HTR-8/SVneo (cell line): ENCODE measurements around the gene ACER2.

Experiments
- DNase-seq: peaks from one replicate; pipeline ENCODE4 v3.0.0; 2011; ENCODE audit warnings: low spot score, mixed read lengths; ENCODE audit not compliant: insufficient read length
- FAIRE-seq: peaks from 2 replicates; lab custom pipeline; 2011; peaks lifted over from hg19 to GRCh38; lab: Jason Lieb, UNC

The ACER2 gene

DNA sequence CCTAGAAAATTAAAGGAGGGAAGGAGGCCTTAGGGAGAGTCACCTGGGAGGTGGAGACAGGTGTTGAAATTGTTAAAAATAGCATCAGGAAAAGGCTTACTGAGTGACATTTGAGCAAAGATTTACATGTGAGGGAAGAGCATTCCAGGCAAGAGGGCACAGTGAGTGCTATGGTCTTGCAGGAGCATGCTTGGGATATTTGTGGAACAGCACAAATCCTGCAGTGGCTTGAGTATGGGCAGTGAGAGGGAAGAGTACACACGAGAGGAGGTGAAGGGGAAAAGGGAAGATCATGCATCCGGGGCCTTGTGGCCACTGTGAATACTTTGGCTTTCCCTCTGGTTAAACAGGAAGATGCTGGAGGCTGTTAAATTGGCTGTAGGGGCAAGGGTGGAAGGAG is 36.6 kb downstream of the ACER2 start:
- FAIRE-seq (no peak), DNase-seq (no peak)

DNA sequence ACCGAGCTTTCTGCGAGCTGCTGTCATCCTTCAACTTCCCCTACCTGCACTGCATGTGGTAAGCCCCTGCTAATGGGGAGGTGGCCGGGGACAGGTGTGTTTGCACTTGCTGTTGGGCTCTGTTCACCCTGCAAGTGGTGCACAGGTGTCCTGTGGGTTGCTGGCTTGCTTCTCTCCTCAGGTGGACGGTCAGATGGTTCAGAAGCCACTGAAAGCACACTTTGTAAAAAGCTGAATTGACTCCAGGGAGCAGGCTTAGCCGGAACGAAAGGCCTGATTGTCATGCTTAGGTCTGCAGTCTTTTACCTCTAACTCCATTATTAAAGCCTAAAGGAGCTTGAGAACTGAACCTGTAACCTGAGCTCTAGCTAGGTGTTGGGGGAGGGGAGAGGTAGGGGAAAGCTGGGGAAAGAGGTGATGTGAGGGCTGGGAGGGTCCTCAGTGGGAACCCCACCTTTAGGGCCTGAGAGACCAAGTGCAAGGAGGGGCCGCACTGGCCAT is 37.6 kb downstream of the ACER2 start:
- DNase-seq (no peak), FAIRE-seq (no peak)

DNA sequence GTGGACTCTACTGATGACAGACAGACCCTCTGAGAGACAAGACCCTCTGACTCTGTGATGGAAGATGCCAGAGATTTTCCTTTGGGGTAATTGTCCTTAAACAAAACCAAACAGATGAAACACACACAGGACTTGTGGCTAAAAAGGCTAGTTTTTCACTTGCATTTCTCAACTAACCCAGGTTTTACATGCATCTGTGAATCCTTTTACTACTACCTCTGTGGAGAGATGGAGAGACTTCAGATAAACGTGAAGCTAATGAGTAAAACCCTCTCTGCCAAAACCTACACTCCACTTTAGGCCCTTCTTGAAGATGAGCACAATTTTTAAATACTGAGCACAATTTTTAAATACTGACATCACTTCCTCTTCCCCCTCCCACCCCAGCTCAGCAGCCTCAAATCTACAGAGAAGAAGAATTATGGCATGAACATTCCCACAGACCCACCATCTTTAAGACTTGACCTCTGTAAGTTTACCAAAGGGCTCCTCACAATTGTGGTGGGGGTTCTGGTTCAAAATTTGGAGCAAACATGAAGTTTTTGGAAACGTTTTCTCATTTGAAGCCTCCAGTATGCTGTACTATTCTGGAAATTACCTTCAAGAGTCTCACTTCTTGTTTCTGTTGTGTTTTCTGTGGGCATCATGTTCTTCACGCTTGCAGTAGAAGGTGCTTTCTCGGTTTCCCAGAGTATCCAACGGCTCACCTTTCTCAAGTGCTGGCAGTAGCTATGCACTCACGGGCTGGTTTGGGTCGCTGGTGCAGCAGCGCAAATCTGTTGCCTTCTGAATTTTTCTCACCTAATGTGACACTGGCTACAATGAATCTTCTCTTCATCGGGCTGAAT is 42.7 kb downstream of the ACER2 start:
- no peak for FAIRE-seq
- DNase-seq = no peak

DNA sequence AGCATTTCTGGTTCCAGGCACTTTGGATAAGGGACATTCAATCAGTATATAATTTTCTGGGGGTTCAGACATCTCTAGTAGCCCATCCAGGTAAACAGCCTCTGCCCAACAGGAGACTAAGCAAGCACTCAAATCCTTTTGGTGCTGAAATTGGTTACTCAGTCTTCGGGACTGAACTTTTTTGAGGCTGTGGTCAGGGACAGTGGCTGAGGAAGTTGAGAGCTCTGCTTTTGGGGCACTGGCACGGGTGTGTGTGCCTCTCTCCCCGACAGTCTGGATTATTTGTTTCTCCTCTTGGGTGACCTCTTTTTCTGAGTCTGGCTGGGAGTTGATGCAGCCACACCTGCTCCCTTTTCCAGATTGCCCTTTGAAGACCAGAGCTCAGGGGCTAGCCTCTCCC is 47.6 kb downstream of the ACER2 start:
- no peak for FAIRE-seq

DNA sequence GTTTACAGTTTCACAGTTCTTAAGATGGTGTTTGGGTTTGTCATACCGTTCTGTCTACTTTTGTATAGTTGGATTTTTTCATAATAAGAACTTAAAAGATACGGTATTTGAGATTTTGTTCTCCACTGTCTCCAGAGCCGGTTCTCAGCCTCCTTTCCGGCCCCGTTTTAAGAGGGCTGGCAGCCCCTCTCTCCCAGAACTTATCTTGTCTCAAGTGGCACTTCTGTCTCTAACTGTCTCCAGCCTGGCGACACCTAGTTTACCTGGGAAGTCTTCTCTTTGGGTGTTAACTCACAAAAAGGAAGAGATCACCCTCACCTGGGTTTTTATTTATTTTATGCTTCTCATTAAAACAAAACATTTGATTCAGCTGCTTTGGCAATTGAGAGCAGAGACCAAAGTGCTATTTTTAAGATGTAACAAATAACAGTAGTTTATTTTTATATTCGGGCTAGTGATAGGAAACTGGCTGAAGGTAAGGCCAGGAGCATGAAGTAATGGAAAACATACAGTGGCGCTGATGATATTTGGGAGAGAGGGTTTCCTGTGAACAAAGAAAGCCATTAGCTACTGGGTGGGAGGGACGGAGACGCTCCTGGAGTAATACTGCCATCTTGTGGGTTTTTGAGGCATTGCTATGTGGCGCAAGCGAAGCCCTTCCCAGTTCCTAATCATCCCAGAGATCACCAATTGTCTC is 48.3 kb downstream of the ACER2 start:
- DNase-seq (peak; percentile 68), FAIRE-seq (no peak)

More for the DNA sequence above, 47.6 kb downstream of the ACER2 start:
- no peak for DNase-seq

DNA sequence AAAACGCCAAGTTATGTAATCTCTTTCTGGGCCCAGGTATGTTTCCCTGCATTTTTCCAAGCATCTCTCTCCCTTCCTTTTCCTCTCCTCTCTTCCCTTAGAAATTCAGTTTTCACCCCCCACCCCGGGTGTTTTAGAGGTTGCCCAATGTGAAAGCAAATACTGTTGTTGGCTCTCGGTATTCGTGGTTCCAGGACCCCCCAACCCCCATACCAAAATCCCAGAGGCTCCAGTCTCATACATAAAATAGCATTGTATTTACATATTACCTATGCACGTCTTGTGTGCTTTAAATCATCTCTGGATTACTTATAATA is 48.8 kb downstream of the ACER2 start:
- DNase-seq = no peak
- no peak for FAIRE-seq

DNA sequence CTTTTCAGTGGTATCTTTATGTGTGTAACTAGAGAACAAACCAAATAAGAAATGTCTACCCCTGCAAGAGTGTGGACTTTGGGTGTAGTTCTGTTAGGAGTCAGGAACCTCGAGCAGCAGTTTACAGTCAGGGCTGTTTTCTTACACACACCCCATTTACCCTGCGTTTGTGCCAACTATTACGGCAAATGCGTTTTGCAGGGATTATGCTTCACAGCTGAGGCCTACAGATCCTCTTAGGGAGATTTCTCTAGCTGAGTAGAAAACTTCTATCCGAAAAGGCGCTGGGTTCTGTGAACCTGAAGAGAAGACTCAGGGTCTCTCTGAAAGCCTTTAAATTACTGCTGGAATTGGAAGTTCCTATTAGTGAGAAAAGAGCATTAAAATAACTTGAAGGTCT is 51.4 kb downstream of the ACER2 start:
- no peak for FAIRE-seq
- no peak for DNase-seq

DNA sequence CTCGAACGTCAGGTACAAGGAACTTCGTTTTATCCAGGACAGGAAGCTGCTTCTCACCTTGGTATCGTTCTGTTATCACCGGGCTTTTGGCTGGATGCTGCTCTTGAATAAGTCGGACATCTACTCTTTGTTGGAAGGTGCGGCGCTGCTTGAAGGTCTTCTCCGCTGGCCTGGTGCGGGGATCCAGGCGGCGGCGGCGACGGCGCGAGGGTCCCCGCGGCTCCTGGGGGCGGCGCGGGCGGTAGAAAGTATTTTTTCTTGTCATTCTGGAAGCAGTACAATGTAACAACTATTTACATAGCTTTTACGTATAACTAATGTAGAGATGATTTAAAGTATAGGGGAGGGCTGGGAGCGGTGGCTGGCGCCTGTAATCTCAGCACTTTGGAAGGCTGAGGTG is 52.3 kb downstream of the ACER2 start:
- DNase-seq (no peak), FAIRE-seq (no peak)

DNA sequence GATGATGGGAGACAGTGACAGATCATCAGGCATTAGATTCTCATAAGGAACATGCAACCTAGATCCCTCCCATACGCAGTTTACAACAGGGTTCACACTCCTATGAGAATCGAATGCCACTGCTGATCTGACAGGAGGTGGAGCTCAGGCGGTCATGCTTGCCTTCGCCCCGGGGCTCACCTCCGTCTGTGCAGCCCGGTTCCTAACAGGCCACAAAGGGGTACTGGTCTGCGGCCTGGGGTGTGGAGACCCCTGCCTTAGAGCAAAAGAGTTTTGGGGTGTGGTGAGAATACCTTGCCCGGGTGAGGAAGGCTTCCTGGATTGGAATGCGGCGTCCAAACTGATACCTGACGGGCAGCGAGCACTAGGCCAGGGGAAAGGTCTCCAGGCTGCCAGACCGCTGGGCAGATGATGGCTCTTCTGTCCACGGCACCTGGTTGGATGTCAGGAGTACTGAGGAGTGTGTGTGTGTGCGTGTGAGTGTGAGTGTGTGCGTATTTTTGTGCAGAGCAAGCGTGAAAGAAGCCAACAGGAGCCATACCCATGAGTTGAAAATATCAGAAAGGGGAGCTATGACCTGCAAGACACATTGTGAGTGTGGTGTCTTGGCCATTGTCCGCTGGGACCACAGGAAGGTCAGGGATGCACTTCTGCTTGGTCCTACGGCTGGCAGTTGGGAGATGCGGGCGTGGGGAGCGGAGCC is 55.4 kb downstream of the ACER2 start:
- FAIRE-seq (no peak), DNase-seq (no peak)

DNA sequence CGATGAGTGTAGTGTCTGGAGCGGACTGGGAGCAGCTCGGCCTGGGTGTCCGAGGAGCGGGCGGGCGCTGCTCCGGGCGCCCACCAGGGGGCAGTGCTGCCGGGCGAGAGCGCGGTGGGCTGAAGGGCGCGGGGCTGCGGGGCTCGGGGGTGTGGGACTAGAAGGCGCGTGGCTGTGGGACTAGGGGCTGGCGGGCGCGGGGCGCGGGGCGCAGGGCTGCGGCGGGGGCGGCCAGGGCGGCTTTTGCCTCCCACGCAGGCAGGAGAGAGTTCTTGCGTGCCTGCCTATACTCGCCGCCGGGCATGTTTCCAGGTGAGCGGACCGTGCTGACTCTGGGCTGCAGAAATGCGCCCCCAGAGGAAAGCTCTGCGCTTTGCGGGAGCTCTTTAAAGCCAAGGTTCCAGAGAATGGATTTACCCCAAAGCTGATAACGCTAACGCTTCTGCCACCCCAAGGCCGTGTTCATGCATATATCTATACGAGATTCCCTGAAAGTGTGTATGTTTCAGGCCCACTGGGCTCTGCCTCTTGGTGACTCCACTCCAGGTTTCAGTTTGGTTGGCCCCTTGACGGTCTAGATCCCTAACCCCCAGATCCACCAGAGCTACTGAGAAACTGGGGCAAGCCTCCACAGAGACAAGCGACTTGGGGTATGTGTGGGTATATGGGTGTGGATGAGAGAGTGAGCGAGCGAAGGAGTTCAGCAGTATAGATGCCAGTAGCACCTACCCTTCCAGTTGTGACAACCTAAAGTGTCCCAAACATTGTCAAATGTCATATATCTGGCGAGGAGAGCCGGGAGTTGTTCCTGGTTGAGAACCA is 56.2 kb downstream of the ACER2 start:
- DNase-seq (peak; percentile 54), FAIRE-seq (no peak)

DNA sequence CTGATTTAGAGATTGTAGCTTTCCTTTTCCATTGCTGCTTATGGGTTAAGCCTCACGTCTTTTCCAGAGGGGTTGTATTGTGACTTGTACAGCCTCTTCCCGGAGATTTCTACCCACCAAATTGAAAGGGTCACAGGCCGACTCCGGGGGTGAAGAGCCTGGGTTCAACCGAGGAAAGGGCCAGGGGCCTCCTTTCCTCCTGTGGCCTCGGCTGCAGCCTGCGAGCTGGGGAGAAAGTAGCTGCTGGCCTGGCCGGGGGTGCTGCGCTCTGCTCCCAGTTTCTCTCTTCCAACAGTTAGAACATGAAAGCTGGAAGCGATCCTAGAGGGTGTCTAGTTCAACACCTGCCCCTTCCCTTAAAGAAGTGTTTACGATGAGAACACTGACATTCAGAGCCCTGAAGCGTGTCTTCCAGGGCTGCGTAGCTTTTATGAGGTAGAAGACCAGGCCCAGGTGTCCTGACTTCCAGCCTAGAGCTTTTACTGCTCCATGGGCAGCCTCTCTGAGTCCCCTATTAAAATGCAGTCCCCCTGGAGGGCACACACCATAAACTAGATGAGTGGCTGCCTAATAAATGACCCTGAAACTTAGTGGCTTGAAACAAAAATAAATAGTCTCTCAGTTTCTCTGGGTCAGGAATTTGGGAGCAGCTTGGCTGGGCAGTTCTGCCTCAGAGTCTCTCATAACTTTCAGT is 56.9 kb downstream of the ACER2 start:
- DNase-seq (no peak), FAIRE-seq (no peak)

DNA sequence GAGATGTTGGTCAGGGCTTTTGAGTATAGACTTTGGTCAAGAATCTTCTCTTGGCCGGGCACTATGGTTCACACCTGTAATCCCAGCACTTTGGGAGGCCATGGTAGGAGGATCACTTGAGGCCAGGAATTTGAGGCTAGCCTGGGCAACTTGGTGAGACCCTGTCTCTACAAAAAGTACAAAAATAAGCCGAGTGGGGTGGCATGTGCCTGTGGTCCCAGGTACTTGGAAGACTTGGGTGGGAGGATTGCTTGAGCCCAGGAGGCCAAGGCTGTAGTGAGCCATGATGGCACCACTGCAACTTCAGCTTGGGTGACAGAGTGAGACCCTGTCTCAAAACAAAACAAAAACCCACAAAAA is 57.5 kb downstream of the ACER2 start:
- DNase-seq (no peak), FAIRE-seq (no peak)

DNA sequence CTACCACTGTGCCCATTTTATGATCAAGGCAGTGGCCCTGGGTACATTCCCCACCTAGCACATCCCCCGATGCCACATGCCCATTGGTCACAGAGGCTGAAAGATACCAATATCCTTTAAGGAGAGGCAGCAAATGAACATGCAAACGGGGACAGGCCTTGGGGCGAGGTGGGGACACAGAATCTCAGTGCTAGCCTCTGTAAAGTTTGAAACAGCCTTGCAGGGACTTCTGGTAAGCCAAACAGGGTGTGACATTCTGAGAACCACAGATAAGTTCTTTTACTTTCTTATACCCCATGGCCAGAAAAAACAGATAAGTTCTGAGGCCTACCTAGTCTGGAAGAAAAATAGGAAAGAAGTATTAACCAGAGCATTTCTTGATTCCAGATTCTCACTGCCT is 60.5 kb downstream of the ACER2 start:
- FAIRE-seq = no peak
- DNase-seq = no peak

DNA sequence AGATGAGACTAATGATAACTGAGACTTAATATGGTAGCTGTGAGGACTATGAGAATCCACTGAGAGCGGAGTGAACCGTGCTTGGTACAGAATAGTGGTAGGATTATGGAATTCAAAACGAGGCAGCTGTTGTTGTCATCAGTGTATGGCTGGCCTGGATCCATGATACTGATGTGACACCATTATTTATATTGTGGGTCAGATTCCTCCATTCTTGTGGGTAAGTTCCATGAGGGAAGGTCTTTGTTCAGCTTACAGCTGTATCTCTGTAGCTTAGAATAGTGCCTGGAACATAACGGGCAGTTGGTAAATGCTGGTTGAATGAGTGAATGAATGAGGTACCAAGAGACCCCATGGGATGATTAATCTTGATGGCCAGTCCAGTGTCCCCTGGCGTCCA is 61.8 kb downstream of the ACER2 start:
- FAIRE-seq = no peak
- DNase-seq = no peak

DNA sequence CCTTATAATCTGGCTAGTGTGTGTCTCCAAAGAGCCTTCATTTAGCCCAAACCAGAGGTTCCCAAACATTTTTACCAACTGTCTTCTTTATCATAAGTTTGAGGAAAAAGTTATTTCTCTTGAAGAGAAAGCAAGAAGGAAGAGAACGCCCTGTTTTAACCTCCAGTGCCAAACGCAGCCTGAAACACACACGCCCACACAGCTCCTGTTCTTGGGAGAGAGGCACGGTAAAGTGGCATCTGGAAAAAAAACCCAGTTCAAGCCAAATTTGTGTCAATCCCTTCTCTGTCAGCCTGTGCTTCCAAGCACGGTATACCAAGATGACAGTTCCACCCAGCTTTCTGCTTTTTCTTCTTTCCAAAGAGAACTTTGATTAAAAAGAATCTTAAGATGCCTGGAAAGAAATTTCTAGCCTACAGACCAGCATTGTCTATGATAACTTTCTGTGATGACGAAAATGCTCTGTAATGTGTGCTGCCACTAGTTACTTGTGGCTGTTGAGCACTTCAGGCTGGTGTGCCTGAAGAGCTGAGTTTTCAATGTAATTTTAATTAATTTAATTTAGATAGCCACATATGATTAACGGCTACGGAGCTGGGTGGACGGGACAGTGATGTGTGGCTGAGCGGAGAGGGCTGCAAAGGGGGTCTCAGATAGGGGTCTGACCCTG is 62.3 kb downstream of the ACER2 start:
- FAIRE-seq (no peak), DNase-seq (no peak)

DNA sequence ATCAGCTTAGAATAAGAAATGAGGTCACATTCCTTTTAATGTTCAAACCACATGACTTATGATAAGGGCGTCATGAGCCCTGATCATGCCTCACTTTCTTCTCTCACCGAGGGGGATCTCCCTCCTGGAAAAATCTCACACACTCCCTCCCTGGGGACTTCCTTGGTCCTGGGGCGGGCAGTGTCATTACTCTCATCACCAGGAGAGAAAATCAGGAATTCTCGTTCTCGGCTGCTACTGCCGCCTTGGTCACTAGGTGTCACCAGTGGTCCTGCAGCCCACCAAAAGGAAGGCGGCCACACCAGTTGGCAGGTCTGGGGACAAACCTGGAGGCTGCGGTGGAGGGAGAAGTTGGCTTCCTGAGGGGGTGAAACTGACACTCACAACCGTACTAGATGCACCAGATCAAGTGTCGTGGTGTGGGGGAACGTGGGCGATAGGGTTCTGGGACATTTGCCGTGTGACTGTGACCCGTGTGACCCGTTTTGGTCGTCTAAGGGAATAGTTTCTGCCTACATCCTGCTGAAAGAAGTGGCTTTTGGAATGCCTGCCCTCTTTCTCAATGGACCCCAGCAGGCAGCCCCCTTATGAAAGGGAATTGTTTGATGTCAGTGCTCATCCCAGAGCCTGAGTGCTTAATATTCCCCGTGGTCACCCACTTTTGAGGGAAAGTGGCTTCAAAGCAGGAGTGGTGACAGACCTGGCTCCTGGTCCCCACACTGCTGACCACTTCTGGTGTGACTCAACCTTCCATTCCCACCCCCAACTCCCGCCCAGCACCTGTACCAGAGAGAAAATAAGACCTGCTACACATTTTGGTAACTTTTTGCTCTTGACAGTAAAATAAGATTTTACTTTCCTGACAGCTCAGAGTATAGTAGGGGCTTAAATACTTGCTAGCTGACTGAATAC is 63.2 kb downstream of the ACER2 start:
- FAIRE-seq = peak; percentile 69
- DNase-seq = peak; percentile 54

DNA sequence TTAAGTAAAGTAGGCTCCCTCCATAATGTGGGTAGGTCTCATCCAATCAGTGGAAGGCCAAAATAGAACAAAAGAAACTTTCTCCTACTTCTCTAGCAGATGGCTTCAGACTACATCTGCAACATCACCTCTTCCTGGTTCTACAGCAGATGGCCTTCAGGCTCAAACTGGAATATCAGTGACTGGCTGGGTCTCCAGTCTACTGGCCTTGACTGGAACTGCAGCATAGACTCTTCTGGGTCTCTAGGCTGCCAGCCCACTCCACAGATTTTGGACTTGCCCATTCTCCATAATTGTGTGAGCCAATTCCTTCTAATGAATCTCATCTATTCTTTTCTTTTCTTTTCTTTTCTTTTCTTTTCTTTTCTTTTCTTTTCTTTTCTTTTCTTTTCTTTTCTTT is 64.8 kb downstream of the ACER2 start:
- FAIRE-seq = no peak

DNA sequence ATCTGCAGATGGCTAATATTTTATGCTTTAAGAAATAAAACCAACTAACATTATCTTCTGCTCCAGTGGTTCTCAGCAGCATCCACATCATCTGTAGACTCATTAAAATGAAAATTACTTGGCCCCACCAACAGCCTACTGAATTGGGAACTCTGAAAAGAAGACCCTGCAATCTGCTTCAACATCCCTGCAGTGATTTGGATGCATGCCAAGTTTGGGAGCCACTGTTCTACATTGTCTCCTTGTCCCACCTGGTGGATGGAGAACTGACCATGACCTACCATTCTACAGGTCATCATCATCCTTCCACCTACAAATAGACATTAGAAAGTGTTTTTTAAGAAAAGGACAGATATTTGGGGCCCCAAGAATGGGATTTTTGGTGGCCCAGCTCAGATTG is 71.1 kb downstream of the ACER2 start:
- DNase-seq (no peak), FAIRE-seq (no peak)

More for the DNA sequence above, 64.8 kb downstream of the ACER2 start:
- no peak for DNase-seq
